Smooth muscle cell (in vitro differentiated cells): ENCODE data around the gene PKN2. TPM values are rescaled to one million over a fixed set of nuclear protein-coding genes. Genes with fewer than 3 reads are reported as not detected.
"Not testable (repeated sequence)": the region's sequence is repeated elsewhere in the genome, so short reads cannot be mapped to it uniquely, and the experiment has no call there.

ENCODE experiments used
- DNase-seq: peaks from one replicate; lab custom pipeline; 2025; ENCODE audit not compliant: unreplicated experiment; lab: John Stamatoyannopoulos, UW
- H2AFZ ChIP-seq: fragments of 200-600 bp; sonication (generic); 2 replicates; pipeline ENCODE4 v1.6.0; 2016; ENCODE audit warnings: antibody characterized with exemption, low read depth, mild to moderate bottlenecking
- H3F3A ChIP-seq: fragments of 200-600 bp; sonication (generic); 2 replicates; pipeline ENCODE4 v1.6.0; 2017; ENCODE audit warnings: antibody characterized with exemption, low read depth
- H3K27ac ChIP-seq: fragments of 200-600 bp; sonication (generic); 2 replicates; pipeline ENCODE4 v1.5.1; 2016; ENCODE audit warnings: low read depth, mild to moderate bottlenecking
- H3K27me3 ChIP-seq: fragments of 200-600 bp; sonication (generic); 2 replicates; pipeline ENCODE4 v1.6.1; 2016; ENCODE audit warnings: low read depth, mild to moderate bottlenecking
- H3K36me3 ChIP-seq: fragments of 200-600 bp; sonication (generic); 2 replicates; pipeline ENCODE4 v1.5.1; 2016; ENCODE audit warnings: low read depth
- H3K4me1 ChIP-seq: fragments of 200-600 bp; sonication (generic); 2 replicates; pipeline ENCODE4 v1.5.1; 2016; ENCODE audit warnings: low read depth
- H3K4me2 ChIP-seq: fragments of 200-600 bp; sonication (generic); 2 replicates; pipeline ENCODE4 v1.6.0; 2016; ENCODE audit warnings: mild to moderate bottlenecking
- H3K4me3 ChIP-seq: fragments of 200-600 bp; sonication (generic); 2 replicates; pipeline ENCODE4 v1.5.1; 2016; ENCODE audit warnings: mild to moderate bottlenecking
- H3K79me2 ChIP-seq: fragments of 200-600 bp; sonication (generic); 2 replicates; pipeline ENCODE4 v1.6.0; 2016; ENCODE audit warnings: low read depth, mild to moderate bottlenecking
- H3K9ac ChIP-seq: fragments of 200-600 bp; sonication (generic); 2 replicates; pipeline ENCODE4 v1.6.0; 2016; ENCODE audit warnings: low read depth
- H3K9me3 ChIP-seq: fragments of 200-600 bp; sonication (generic); replicated peaks from 2 replicates; pipeline ENCODE4 v1.5.1; 2016; ENCODE audit warnings: low read depth
- H4K20me1 ChIP-seq: fragments of 200-600 bp; sonication (generic); 2 replicates; pipeline ENCODE4 v1.6.0; 2016; ENCODE audit warnings: low read depth
- CTCF ChIP-seq: fragments of 200-600 bp; sonication (generic); IDR thresholded peaks from 2 replicates; pipeline ENCODE4 v1.5.1; 2017; ENCODE audit warnings: borderline replicate concordance, mild to moderate bottlenecking, antibody characterized with exemption; ENCODE audit not compliant: insufficient read depth, poor library complexity, severe bottlenecking
- WGBS: methylation state at CpG from one replicate; pipeline ENCODE4 v1.1.7; 2016; ENCODE audit warnings: low lambda C conversion rate; 5-methylcytosine and 5-hydroxymethylcytosine counted together
- polyA plus RNA-seq: library from polyadenylated mRNA; unstranded; fragments of >200 nt; fragmentation: Nextera tagmentation; extraction: Ambion mirVana; gene quantifications from 2 replicates; pipeline ENCODE4 v1.2.1, GENCODE V29; 2016
- total RNA-seq: library from RNA; depleted of rRNA; stranded (reverse); fragments of >200 nt; gene quantifications from 2 replicates; pipeline ENCODE4 v1.2.3, GENCODE V29; 2014

The PKN2 gene
- total and polyA plus RNA-seq, 2 experiments from 2014 or later: 16.3 to 41.2 TPM

- no peaks in the 10 kb centered on the region for H4K20me1 ChIP-seq
- peaks cover 3% of the 10 kb centered on the region for H3K36me3 ChIP-seq
- H3K4me2 ChIP-seq: no peak overlapping the region
- DNase-seq: no peak
- no peak overlapping the region for H2AFZ ChIP-seq
- H3K4me1 ChIP-seq: peaks cover 16% of the 10 kb centered on the region
- no peak overlapping the region for H3K4me3 ChIP-seq
- H3K9ac ChIP-seq: no peak overlapping the region
- no peaks in the 10 kb centered on the region for H3F3A ChIP-seq
- no peaks in the 10 kb centered on the region for H3K9me3 ChIP-seq
- no peak for TF ChIP-seq CTCF
- H3K27ac ChIP-seq: no peak overlapping the region
- 0% methylated on average over 1 of the region's 1 CpG for WGBS
- no peaks in the 10 kb centered on the region for H3K27me3 ChIP-seq
- no peaks in the 10 kb centered on the region for H3K79me2 ChIP-seq
Observed at GRCh38 chr1:88847643-88848042, 163.6 kb downstream of the PKN2 start.

- Histone ChIP-seq H3K36me3 (peaks cover 16% of the 10 kb centered on the region), H3K27ac (peak overlapping the region; percentile 32), H3K4me3 (no peak overlapping the region), H3K4me2 (peak overlapping the region; percentile 22), H3K79me2 (no peaks in the 10 kb centered on the region), H3K9me3 (no peaks in the 10 kb centered on the region), H3K4me1 (peaks cover 16% of the 10 kb centered on the region), H3F3A (no peaks in the 10 kb centered on the region), H3K9ac (no peak overlapping the region), H2AFZ (no peak overlapping the region), H3K27me3 (no peaks in the 10 kb centered on the region), H4K20me1 (no peaks in the 10 kb centered on the region)
- 97% methylated on average over 6 of the region's 6 CpGs for WGBS
- no peak for TF ChIP-seq CTCF
- DNase-seq: no peak
Observed at GRCh38 chr1:88851303-88852063, 167.4 kb downstream of the PKN2 start.

GRCh38 chr1:88867743-88868521, 183.9 kb downstream of the PKN2 start:
- H3K79me2 ChIP-seq: peaks cover 77% of the 10 kb centered on the region
- TF ChIP-seq CTCF: no peak

GRCh38 chr1:88869644-88870043, 185.6 kb downstream of the PKN2 start:
- H3K4me1 ChIP-seq, H2AFZ ChIP-seq, H3K36me3 ChIP-seq, H3K27me3 ChIP-seq, H3K4me2 ChIP-seq, H3K4me3 ChIP-seq, DNase-seq, H3K9me3 ChIP-seq, H3K9ac ChIP-seq: not testable (repeated sequence)
- Histone ChIP-seq H3K27ac (peak overlapping the region; percentile 95), H3F3A (peaks cover 19% of the 10 kb centered on the region), H4K20me1 (peaks cover 30% of the 10 kb centered on the region), H3K79me2 (peaks cover 80% of the 10 kb centered on the region)
- WGBS: 99% methylated on average over 14 of the region's 14 CpGs

More at GRCh38 chr1:88867743-88868521, 183.9 kb downstream of the PKN2 start:
- peaks cover 23% of the 10 kb centered on the region for H4K20me1 ChIP-seq
- no peaks in the 10 kb centered on the region for H3K36me3 ChIP-seq
- DNase-seq: no peak
- no peaks in the 10 kb centered on the region for H3K27me3 ChIP-seq
- peak overlapping the region; percentile 74 for H3K9ac ChIP-seq
- no peak overlapping the region for H2AFZ ChIP-seq
- H3K27ac ChIP-seq: peak overlapping the region; percentile 95
- H3K4me3 ChIP-seq: no peak overlapping the region
- H3F3A ChIP-seq: peaks cover 19% of the 10 kb centered on the region
- H3K4me1 ChIP-seq: peaks cover 6% of the 10 kb centered on the region
- WGBS: 47% methylated on average over 6 of the region's 6 CpGs
- H3K4me2 ChIP-seq: peak overlapping the region; percentile 74
- no peaks in the 10 kb centered on the region for H3K9me3 ChIP-seq
